GM21381 (cell line): Measurements from ENCODE around the gene IGSF9B.

ENCODE experiments used
- ATAC-seq: cut with Tn5 transposase; IDR thresholded peaks from one replicate; pipeline ENCODE4 v1.9.1; 2021; ENCODE audit warnings: mild to moderate bottlenecking, moderate library complexity; ENCODE audit not compliant: unreplicated experiment

Gene IGSF9B

DNA sequence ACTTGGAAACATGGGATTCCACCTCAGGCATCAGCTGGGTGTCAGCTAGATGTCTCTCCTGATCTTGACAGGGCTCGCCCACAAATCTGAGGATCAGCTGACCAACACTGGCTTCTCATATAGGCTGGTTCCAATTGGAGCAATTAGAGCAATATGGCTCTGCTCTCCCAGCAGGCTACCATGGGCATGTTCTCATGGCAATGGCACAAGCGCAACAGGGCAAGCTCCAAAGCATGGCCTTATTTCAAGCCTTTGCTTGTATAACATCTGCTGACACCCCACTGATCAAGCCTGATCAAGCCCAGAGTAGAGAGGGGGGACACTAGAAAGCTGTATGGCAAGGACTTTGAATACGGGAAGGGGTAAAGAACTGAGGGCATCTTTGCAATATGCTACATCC lies 70.7 kb downstream of the IGSF9B start:
- no peak for ATAC-seq

DNA sequence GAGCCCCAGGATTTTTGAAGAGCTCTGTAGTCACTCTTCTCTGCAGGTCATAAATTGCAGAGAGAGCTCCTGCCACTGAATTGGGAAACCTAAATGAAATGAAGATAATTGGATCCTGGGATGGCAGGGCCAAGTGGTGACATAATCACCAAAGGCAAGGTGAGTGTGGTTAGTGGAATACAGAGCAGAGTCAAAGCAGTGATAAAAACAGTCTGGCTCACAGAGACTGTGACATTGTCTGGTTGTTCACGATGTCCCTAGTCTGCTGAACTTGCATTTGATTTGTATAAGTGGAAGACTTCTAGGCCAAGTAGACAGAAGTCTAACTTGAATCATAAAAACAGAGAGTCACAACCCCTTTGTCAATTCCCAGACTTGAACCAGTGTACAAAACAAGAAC lies 84.6 kb downstream of the IGSF9B start:
- ATAC-seq, result no peak

DNA sequence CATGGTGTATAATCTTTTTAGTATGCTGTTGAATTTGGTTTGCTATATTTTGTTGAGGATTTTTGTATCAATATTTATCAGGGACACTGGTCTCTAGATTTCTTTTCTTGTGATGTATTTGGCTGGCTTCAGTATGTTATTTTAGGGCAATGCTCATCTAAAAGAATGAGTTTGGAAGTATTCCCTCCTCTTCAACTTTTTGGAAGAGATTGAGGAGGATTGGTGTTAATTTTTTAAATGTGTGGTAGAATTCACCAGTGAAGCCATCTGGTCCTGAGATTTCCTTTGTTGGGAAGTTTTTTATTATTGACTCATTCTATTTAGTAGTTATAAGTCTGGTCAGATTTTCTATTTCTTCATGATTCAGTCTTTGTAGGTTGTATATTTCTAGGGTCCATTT lies 89.3 kb downstream of the IGSF9B start:
- ATAC-seq, result no peak

DNA sequence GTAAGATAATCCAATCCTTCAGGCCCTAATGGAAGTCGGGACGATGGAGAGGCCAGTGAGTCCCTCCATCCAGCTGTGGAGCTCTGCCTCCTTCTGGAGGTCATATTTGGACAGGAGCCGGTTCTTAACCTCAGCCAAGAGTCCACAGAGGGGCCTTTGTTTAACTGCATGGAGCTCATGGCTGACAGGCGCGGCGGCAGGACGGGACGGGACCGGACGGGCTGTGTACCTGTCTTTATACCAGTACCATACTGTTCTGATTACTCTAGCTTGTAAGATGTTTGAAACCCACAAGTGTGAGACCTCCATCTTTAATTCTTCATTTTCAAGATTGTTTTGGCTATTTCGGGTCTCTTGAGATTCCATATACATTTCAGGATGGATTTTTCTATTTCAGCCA lies 91.3 kb downstream of the IGSF9B start:
- ATAC-seq, result no peak

DNA sequence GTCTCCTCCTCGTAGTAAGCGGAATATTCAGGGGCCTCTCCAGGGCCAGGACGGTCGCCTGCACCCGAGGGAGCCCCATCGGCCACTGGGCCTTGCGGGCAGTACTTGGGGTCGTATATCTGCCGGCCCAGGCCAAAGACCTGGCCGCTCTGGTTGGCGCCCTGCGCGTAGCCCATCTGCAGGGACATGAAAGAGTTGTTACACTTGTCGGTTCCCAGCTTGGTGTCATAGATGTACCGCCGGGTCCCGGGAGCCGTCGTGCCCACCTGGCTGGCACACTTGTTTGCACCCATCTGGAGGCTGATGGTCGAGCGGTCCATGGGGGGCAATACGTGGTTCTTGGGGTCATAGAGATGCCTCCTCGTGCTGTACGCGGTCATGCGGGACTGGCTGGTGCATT lies 92.0 kb downstream of the IGSF9B start:
- no peak for ATAC-seq

DNA sequence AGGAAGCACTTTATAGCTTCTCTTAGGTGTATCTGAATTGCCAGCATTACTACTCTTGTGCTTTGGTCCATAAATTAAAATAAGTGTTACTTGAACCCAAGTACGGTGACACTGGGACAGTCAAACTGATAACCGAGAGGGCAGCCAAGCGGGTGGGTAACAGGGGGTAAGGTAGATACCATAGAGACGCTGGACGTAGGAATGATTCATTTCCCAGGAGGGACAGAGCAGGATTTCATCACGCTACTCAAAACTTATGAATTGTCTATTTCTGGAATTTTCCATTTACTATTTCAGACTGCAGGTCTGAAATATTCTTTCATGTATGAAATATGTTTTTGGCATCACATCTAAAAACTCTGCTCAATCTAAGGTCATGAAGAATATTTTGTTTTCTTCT lies 96.6 kb downstream of the IGSF9B start:
- no peak for ATAC-seq
